GM12891 (cell line): Measurements from ENCODE around the gene SERPINA4. TPM values are rescaled to one million over a fixed set of nuclear protein-coding genes. Genes with fewer than 3 reads are reported as not detected.

ENCODE experiments used
- DNase-seq: peaks from one replicate; pipeline ENCODE4 v3.0.0; 2011; ENCODE audit warnings: low spot score; ENCODE audit not compliant: insufficient read length
- FAIRE-seq: peaks from 2 replicates; lab custom pipeline; 2011; peaks lifted over from hg19 to GRCh38; lab: Jason Lieb, UNC
- PAX5 ChIP-seq: IDR thresholded peaks from 2 replicates; pipeline ENCODE4 v1.6.1; 2011; ENCODE audit warnings: low read length, moderate library complexity, mild to moderate bottlenecking; ENCODE audit not compliant: insufficient read depth, severe bottlenecking
- POLR2A ChIP-seq: IDR thresholded peaks from 2 replicates; pipeline ENCODE4 v1.6.1; 2011; ENCODE audit warnings: low read depth, low read length, control low read depth
- POLR2AphosphoS5 ChIP-seq: IDR thresholded peaks from 2 replicates; pipeline ENCODE4 v1.6.1; 2011; ENCODE audit warnings: low read depth, low read length, control low read depth
- POU2F2 ChIP-seq: IDR thresholded peaks from 2 replicates; pipeline ENCODE4 v1.6.1; 2011; ENCODE audit warnings: low read depth, mild to moderate bottlenecking, control low read depth, low read length, moderate library complexity
- SPI1 ChIP-seq: IDR thresholded peaks from 2 replicates; pipeline ENCODE4 v1.6.1; 2011; ENCODE audit warnings: low read depth, low read length, control low read depth
- TAF1 ChIP-seq: IDR thresholded peaks from 2 replicates; pipeline ENCODE4 v1.6.1; 2011; ENCODE audit warnings: low read depth, low read length, control low read depth
- polyA plus RNA-seq: library from polyadenylated mRNA; unstranded; fragments of >200 nt; gene quantifications from one replicate; pipeline ENCODE4 v1.2.1, GENCODE V29; 2012; ENCODE audit warnings: low read depth, missing spikeins, inconsistent platforms; ENCODE audit not compliant: missing spikeins

SERPINA4 gene
- polyA plus RNA-seq: not detected

GRCh38 chr14:94560751-94561655, at the start of gene SERPINA4:
Gene SERPINA4, plus strand, starts transcription at chr14:94561442. Its CDS starts 2,041 bp downstream, at chr14:94563483.
- FAIRE-seq (no peak), DNase-seq (no peak)
- TF ChIP-seq TAF1: no peak
- no peak for TF ChIP-seq POU2F2
- TF ChIP-seq SPI1: no peak
- TF ChIP-seq POLR2AphosphoS5: no peak
- TF ChIP-seq POLR2A: no peak
- no peak for TF ChIP-seq PAX5

GRCh38 chr14:94514351-94514750, 46.9 kb upstream of the SERPINA4 start:
- FAIRE-seq (no peak), DNase-seq (no peak)
- TF ChIP-seq SPI1 (no peak), POLR2AphosphoS5 (no peak)

- TF ChIP-seq PAX5: no peak
- FAIRE-seq (no peak), DNase-seq (no peak)
These were observed 45.8 kb upstream of the SERPINA4 start for GRCh38 chr14:94515426-94515825.

GRCh38 chr14:94515856-94516255, 45.4 kb upstream of the SERPINA4 start:
- FAIRE-seq (no peak), DNase-seq (no peak)
- no peak for TF ChIP-seq SPI1
- no peak for TF ChIP-seq POU2F2
- TF ChIP-seq TAF1: no peak
- TF ChIP-seq POLR2A: no peak
- TF ChIP-seq PAX5: no peak
- no peak for TF ChIP-seq POLR2AphosphoS5

GRCh38 chr14:94517248-94517640, 44.0 kb upstream of the SERPINA4 start:
- TF ChIP-seq SPI1 (no peak), PAX5 (no peak), POU2F2 (no peak), POLR2A (no peak), TAF1 (no peak), POLR2AphosphoS5 (no peak)
- FAIRE-seq: no peak
- DNase-seq: no peak

GRCh38 chr14:94517641-94518257, 43.5 kb upstream of the SERPINA4 start:
- no peak for DNase-seq
- TF ChIP-seq TAF1: no peak
- TF ChIP-seq POLR2AphosphoS5: no peak
- no peak for TF ChIP-seq POU2F2
- no peak for TF ChIP-seq POLR2A
- no peak for TF ChIP-seq SPI1
- TF ChIP-seq PAX5: no peak
- no peak for FAIRE-seq

GRCh38 chr14:94521375-94522114, 39.7 kb upstream of the SERPINA4 start:
- FAIRE-seq (no peak), DNase-seq (no peak)
- TF ChIP-seq POLR2AphosphoS5 (no peak), POU2F2 (no peak), SPI1 (no peak)

GRCh38 chr14:94522115-94522724, 39.0 kb upstream of the SERPINA4 start:
- DNase-seq (no peak), FAIRE-seq (no peak)
- TF ChIP-seq TAF1: no peak
- TF ChIP-seq POLR2AphosphoS5: no peak
- no peak for TF ChIP-seq POLR2A
- no peak for TF ChIP-seq SPI1
- TF ChIP-seq PAX5: no peak
- TF ChIP-seq POU2F2: no peak

GRCh38 chr14:94523265-94523664, 38.0 kb upstream of the SERPINA4 start:
- TF ChIP-seq SPI1 (no peak), TAF1 (no peak), PAX5 (no peak), POLR2A (no peak), POLR2AphosphoS5 (no peak), POU2F2 (no peak)
- no peak for FAIRE-seq
- no peak for DNase-seq
